Retinal pigment epithelial cell (primary cell): Measurements from ENCODE around the gene DNMT3A.

Experiments used
- DNase-seq: peaks from one replicate; pipeline ENCODE4 v3.0.0-alpha.2; 2010; ENCODE audit warnings: low read depth
- H3K4me3 ChIP-seq: 2 replicates; pipeline ENCODE4 v1.5.1; 2011; ENCODE audit warnings: mild to moderate bottlenecking, low read length, control low read depth, moderate library complexity
- TF ChIP-seq, protein P1 (sequence below): conservative IDR thresholded peaks from 2 replicates; pipeline ENCODE4 v1.5.1; 2011; ENCODE audit warnings: low read depth, low read length, control low read depth, inconsistent platforms

DNMT3A gene

DNA sequence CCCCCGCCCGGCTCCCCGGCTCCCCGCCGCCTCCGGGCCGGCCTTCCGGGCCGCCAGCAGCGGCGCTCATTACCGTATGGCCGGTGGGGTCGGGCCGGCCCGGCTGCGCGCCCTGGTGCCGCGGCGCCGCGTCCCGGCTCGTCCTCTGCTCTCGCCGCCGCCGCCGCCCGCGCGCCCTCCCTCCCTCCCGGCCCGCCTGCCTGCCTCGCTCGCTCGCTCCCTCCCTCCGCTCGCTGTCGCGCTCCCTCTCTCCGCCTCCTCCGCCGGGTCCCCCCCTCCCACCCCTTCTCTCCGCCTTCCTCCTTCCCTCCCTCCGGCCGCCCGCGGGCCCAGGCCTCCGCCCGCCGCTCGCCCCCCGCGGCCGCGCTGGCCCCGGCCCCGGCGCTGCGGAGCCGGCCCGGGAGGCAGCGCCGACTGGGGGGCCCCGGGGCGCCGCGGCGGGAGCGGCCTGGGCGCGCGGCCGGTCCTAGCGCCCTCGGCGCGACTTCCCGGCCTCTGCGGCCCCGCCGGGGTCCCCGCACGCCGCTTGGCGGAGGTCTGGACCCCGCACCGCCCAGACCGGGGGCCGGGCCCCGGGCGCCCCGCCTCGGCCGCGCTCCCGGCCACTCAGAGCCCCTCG lies at the start of gene DNMT3A:
DNMT3A (minus strand) TSS at position 173 of the 619 bp plus-strand sequence. CDS start 27,941 bp downstream, outside the sequence.
- TF ChIP-seq, protein P1, sequence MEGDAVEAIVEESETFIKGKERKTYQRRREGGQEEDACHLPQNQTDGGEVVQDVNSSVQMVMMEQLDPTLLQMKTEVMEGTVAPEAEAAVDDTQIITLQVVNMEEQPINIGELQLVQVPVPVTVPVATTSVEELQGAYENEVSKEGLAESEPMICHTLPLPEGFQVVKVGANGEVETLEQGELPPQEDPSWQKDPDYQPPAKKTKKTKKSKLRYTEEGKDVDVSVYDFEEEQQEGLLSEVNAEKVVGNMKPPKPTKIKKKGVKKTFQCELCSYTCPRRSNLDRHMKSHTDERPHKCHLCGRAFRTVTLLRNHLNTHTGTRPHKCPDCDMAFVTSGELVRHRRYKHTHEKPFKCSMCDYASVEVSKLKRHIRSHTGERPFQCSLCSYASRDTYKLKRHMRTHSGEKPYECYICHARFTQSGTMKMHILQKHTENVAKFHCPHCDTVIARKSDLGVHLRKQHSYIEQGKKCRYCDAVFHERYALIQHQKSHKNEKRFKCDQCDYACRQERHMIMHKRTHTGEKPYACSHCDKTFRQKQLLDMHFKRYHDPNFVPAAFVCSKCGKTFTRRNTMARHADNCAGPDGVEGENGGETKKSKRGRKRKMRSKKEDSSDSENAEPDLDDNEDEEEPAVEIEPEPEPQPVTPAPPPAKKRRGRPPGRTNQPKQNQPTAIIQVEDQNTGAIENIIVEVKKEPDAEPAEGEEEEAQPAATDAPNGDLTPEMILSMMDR, result no peak
- no peak for DNase-seq
- H3K4me3 ChIP-seq, result peak within 1 kb of the TSS; percentile 54

DNA sequence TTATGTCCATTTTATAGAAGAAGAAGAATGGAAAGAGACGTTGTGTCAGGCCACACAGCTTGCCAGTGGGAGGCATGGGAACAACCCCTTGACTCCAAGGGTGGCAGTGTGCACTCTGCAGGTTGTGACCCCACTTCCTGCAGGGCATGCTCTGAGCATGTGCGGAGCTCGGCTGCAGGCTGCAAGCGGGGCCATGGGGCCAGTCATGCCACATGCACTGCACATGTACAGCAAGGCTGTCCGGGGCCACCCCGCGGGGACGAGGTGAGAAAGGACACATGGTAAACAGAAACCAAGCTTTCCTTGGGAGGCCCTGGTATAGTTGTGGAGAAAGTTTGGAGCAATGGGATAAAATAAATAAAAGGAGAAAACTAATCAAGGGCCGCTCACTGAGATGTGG lies 47.4 kb upstream of the DNMT3A start:
- DNase-seq, result no peak
- no peak overlapping the region for H3K4me3 ChIP-seq
- TF ChIP-seq, protein P1, result no peak

DNA sequence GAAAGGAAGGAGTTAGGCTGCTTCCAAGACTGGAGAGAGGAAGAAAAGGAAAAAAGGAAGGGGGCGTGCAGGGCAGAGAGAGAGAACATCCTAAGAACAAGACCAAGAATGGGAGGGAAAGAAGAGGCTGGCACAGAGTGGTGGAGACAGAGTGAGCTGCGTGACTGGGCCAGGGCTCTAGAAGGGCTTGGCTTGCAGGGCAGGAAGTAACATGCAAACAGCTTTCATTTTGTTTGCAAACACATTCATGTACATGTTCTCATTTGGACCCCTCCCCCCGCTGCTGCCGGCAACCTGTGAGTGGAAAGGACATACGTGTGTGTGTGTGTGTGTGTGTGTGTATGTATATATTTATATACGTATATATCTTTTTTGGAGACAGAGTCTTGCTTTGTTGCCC lies 46.8 kb upstream of the DNMT3A start:
- TF ChIP-seq, protein P1, result no peak
- H3K4me3 ChIP-seq, result no peak overlapping the region
- DNase-seq, result no peak

DNA sequence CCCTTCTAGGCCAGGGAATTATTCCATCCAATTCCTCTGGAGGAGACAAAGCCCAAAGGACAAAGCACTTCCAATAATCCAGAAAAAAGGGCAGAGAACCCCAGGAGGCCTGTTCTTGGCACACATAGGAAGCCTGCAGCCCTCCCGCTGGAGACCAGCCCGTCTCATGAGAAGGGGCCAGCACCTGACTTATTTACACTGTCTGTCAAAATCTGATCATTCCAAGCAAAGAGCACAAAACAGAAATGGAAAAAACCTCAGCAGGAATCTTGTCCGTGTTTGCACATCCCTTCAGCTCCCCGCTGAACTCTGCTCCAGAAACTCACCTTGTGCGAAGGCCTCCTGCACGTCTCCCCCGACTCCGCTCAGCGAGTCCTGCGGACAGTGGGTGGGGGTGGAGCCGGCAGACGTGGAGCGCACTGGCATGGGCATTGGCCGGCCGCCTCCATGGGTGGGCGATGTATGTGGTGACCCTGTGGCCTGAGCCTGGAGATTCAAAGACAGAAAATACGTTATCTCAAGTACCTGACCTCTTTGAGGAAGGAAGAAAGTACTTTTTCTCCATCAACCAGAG lies 46.2 kb upstream of the DNMT3A start:
- no peak overlapping the region for H3K4me3 ChIP-seq
- TF ChIP-seq, protein P1, result no peak
- DNase-seq, result no peak

DNA sequence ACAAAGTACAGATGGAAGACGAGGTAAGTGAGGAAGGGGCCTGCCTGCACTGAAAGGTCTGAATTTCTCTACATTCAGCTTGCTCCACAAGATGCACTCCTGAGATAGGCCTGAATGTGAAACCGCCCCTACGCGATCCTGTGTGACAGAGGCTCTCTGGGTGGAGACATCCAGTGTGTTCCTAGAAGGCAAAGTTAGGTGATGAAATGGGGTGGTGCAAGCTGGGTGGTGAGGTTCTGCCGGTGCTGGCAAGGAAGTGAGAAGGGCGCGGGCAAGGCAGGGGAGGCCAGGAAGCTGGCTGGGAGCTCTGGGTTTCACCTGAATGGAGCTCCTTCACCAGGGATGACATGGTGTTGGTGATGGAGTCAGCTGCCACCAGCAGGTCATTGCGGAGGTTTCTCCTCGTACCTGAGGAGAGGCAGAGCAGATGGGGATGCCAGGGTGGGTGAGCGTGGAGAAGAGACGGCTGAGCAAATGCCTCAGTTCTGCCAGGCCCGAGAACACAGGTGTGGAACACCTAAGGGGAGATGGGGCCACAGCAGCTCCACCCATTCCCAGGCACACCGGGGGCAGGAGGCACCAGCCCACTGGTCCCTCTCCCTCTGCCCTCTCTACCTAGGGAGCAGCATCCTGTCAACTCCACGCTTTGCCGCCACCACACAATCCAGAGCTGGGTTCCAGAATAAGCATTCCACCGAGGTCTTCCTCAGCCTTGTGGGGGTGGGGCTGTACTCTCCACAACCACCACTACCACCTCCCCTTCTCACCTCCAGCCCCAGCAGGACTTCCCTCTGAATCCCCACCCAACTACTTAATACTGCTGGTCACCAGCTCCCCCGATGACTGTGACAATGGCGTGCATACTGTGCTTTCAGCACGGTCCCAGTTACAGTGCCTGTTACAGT lies 45.5 kb upstream of the DNMT3A start:
- TF ChIP-seq, protein P1, result no peak
- H3K4me3 ChIP-seq, result no peak overlapping the region
- no peak for DNase-seq

DNA sequence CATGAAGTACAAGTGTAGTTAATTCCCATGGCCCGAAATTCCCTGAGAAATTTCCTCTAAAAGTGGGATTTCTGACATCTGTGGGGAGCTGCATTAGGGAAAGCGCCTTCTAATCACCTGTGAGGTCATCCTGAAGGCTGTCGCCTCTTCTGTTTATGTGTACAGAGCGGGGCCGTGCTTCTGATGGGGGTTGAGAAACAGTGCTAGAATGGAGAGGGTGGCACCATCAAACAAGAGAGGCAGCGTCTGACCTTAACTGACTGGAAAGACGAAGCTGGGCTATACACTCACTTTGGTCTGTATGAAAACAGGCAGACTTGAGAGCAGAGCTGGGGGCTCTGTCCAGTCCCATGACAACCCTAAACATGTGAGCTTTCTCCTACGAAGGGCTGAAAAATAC lies 44.2 kb upstream of the DNMT3A start:
- TF ChIP-seq, protein P1, result no peak
- no peak overlapping the region for H3K4me3 ChIP-seq
- no peak for DNase-seq

DNA sequence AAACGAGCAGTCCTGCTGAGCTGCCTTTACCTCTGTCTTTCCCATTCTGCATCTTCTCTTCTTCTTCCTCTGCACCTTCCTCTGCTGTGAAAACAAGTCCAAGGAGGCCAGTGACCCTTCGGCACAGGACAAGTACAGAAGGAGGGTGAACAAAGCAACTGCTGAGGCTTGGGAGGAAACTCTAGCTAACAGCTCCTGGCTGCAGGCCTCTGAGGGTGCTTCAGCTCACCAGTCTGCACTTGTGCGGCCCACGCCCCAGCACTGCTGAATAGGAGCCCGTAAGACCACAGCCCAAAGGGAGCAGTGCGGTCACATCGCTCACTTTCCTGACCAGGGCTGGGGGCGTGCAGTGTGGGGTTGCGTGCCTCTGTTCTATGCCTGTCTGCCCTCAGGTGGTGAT lies 42.1 kb upstream of the DNMT3A start:
- no peak overlapping the region for H3K4me3 ChIP-seq
- TF ChIP-seq, protein P1, result no peak
- DNase-seq, result no peak
